H1 (cell line): Measurements from ENCODE around the gene CRYBB1. TPM values are rescaled to one million over a fixed set of nuclear protein-coding genes. Genes with fewer than 3 reads are reported as not detected.

ENCODE experiments used
- CBX8 ChIP-seq: fragments of 300-800, 300-1000 bp; sonication (generic); IDR thresholded peaks from 2 replicates; pipeline ENCODE4 v1.7.1; 2016; ENCODE audit warnings: low read depth, low read length, borderline replicate concordance
- CTCF ChIP-seq, 3 experiments: IDR thresholded peaks; 1 replicate in 2 of 3; 2 replicates in 1 of 3; pipeline versions ENCODE4 v1.5.1 to v1.6.1; 2011; ENCODE audit warnings: low read length in 3 of 3, mild to moderate bottlenecking in 3 of 3, inconsistent platforms in 2 of 3, low read depth in 1 of 3, moderate library complexity in 1 of 3; ENCODE audit not compliant: insufficient read depth in 1 of 3; ENCODE audit errors: control extremely low read depth in 1 of 3
- GTF2F1 ChIP-seq: IDR thresholded peaks from 2 replicates; pipeline ENCODE4 v1.6.1; 2012; ENCODE audit warnings: low read depth, low read length, improper control_type of control experiment, borderline replicate concordance
- HDAC2 ChIP-seq, 2 experiments: fragments of 300-600 bp in 1 of 2; sonication (generic) in 1 of 2; IDR thresholded peaks; 2 replicates each; pipeline ENCODE4 v1.6.1; 2011 to 2012; ENCODE audit warnings: low read depth in 2 of 2, low read length in 2 of 2, mild to moderate bottlenecking in 2 of 2, moderate library complexity in 2 of 2, borderline replicate concordance in 1 of 2, inconsistent platforms in 1 of 2
- MAX ChIP-seq: IDR thresholded peaks from 2 replicates; pipeline ENCODE4 v1.6.1; 2012; ENCODE audit warnings: inconsistent platforms
- TBP ChIP-seq: IDR thresholded peaks from 2 replicates; pipeline ENCODE4 v1.6.1; 2011; ENCODE audit warnings: low read depth, low read length, improper control_type of control experiment
- polyA plus RNA-seq, 7 experiments: library from polyadenylated mRNA; depleted of rRNA in 3 of 7; stranded (reverse) in 5 of 7; unstranded in 2 of 7; fragments of >200 nt in 5 of 7; fragments of 200-250 nt in 2 of 7; gene quantifications; 1 replicate in 5 of 7; 2 replicates in 1 of 7; 4 replicates in 1 of 7; pipeline versions ENCODE4 v1.2.1 to v1.2.3, GENCODE V29; 2011 to 2013; ENCODE audit warnings: missing spikeins in 2 of 7, mixed read lengths in 2 of 7
- total RNA-seq: library from RNA; stranded (reverse); fragmentation: NEBNext Ultra II Directional; extraction: Animal tissue kit (Norgen Biotek cat#: 25700); gene quantifications from 2 replicates; pipeline ENCODE4 v1.2.1, GENCODE V29; 2021

The CRYBB1 gene
- total and polyA plus RNA-seq, 2 of the 8 experiments (the other 6 are each of a cell fraction or from before 2014, with no cell fraction given) = 1.7 to 6.0 TPM

- TF ChIP-seq CTCF (IDR thresholded peaks at IDR 0.05; ENCODE audit: control extremely low read depth in 1 of 3, insufficient read depth in 1 of 3, low read depth in 1 of 3, low read length in 3 of 3) (no peak), HDAC2 (IDR thresholded peaks at IDR 0.05; ENCODE audit: borderline replicate concordance in 1 of 2, low read depth in 2 of 2, low read length in 2 of 2) (no peak), GTF2F1 (no peak), CBX8 (no peak), TBP (no peak), MAX (no peak)
Observed at GRCh38 chr22:26609287-26609686, 8.5 kb downstream of the CRYBB1 start (continued).
